ENCODE data around the gene TEK.

DNA sequence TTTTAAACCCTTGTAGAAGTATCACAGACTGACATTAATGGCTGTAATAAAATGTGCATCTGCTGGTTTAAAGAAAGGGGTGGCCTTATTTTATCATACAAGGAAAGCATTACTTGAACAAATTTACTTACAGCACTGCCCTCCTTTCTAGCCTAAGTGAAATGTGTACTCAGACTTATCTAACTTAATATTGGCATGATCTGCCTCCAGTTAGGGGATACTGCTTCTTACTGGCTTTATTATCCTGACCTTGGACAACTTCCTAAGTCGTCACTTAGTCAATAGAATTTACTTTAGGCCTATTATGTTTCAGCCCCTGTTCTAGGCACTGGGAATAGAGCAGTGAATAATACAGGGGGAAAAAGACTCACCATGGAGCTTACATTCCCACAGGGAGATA is 79.4 kb downstream of the TEK start:
- TF ChIP-seq, protein P1, sequence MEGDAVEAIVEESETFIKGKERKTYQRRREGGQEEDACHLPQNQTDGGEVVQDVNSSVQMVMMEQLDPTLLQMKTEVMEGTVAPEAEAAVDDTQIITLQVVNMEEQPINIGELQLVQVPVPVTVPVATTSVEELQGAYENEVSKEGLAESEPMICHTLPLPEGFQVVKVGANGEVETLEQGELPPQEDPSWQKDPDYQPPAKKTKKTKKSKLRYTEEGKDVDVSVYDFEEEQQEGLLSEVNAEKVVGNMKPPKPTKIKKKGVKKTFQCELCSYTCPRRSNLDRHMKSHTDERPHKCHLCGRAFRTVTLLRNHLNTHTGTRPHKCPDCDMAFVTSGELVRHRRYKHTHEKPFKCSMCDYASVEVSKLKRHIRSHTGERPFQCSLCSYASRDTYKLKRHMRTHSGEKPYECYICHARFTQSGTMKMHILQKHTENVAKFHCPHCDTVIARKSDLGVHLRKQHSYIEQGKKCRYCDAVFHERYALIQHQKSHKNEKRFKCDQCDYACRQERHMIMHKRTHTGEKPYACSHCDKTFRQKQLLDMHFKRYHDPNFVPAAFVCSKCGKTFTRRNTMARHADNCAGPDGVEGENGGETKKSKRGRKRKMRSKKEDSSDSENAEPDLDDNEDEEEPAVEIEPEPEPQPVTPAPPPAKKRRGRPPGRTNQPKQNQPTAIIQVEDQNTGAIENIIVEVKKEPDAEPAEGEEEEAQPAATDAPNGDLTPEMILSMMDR (conservative IDR thresholded peaks at IDR 0.05) = no peak
- no peak for TF ChIP-seq EZH2 (IDR thresholded peaks at IDR 0.05; ENCODE audit: low read depth)

All from PC-9 (cell line).